ENCODE data around the gene SLC16A10. TPM values are rescaled to one million over a fixed set of nuclear protein-coding genes. Genes with fewer than 3 reads are reported as not detected.
A peak's percentile ranks its signal among the peaks of the same experiment; 100 is the strongest.

Gene SLC16A10
- total and polyA plus RNA-seq, 2 of the 8 experiments (the other 6 are each of a cell fraction or from before 2014, with no cell fraction given): 18.6 to 23.2 TPM

- TF ChIP-seq NANOG (IDR thresholded peaks at IDR 0.05; ENCODE audit: insufficient read depth, low read depth, low read length, poor library complexity, severe bottlenecking) (no peak), CHD1 (IDR thresholded peaks at IDR 0.05; ENCODE audit: low read depth, low read length) (no peak), RBBP5 (IDR thresholded peaks at IDR 0.05; ENCODE audit: borderline replicate concordance, low read depth, low read length) (peak; percentile 74; the same call in 1 of the 2 replicates), SP4 (IDR thresholded peaks at IDR 0.05; ENCODE audit: low read length) (no peak; the same call in 1 of the 2 replicates), YY1 (IDR thresholded peaks at IDR 0.05; ENCODE audit: low read depth, low read length) (no peak), GABPA (IDR thresholded peaks at IDR 0.05; ENCODE audit: borderline replicate concordance, insufficient read depth, low read length) (peak; percentile 89), SUZ12 (IDR thresholded peaks at IDR 0.05; ENCODE audit: low read length) (no peak), NRF1 (IDR thresholded peaks at IDR 0.05; ENCODE audit: low read depth, low read length) (peak; percentile 88), TBP (IDR thresholded peaks at IDR 0.05; ENCODE audit: low read depth, low read length) (0 out of 2 replicates have a peak, but pooled peaks have one; percentile 49), ATF3 (IDR thresholded peaks at IDR 0.05; ENCODE audit: insufficient read depth, low read depth, low read length) (peak; percentile 92), ZNF274 (IDR thresholded peaks at IDR 0.05; ENCODE audit: borderline replicate concordance, extremely low read depth, low read length) (no peak), E2F6 (IDR thresholded peaks at IDR 0.05) (peak; percentile 83; the same call in 1 of the 2 replicates), BCL11A (IDR thresholded peaks at IDR 0.05; ENCODE audit: low read depth in 2 of 2, low read length in 2 of 2) (no peak), CBX5 (IDR thresholded peaks at IDR 0.05; ENCODE audit: low read depth, low read length) (no peak), RXRA (IDR thresholded peaks at IDR 0.05; ENCODE audit: insufficient read depth, low read depth, low read length) (no peak), KDM5A (IDR thresholded peaks at IDR 0.05; ENCODE audit: low read length) (no peak), ATF2 (IDR thresholded peaks at IDR 0.05; ENCODE audit: low read length) (peak; percentile 78)
- TF ChIP-seq, protein P1, sequence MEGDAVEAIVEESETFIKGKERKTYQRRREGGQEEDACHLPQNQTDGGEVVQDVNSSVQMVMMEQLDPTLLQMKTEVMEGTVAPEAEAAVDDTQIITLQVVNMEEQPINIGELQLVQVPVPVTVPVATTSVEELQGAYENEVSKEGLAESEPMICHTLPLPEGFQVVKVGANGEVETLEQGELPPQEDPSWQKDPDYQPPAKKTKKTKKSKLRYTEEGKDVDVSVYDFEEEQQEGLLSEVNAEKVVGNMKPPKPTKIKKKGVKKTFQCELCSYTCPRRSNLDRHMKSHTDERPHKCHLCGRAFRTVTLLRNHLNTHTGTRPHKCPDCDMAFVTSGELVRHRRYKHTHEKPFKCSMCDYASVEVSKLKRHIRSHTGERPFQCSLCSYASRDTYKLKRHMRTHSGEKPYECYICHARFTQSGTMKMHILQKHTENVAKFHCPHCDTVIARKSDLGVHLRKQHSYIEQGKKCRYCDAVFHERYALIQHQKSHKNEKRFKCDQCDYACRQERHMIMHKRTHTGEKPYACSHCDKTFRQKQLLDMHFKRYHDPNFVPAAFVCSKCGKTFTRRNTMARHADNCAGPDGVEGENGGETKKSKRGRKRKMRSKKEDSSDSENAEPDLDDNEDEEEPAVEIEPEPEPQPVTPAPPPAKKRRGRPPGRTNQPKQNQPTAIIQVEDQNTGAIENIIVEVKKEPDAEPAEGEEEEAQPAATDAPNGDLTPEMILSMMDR (IDR thresholded peaks at IDR 0.05; ENCODE audit: control extremely low read depth in 1 of 3, insufficient read depth in 1 of 3, low read depth in 1 of 3, low read length in 3 of 3): peak; percentile 85 to 99 (median 93)
These were observed 172.0 kb downstream of the SLC16A10 start (continued) for GRCh38 chr6:111259089-111259831.
